Body of pancreas (tissue), 4 donors: Measurements from ENCODE around the gene ARHGAP18.

Experiments
- POLR2A ChIP-seq, 3 donors: fragments of 450-650 bp; IDR thresholded peaks; one replicate each; pipeline ENCODE4 v1.6.1; 2016; ENCODE audit warnings: antibody characterized with exemption in 3 of 3, mild to moderate bottlenecking in 2 of 3
- TF ChIP-seq, protein P1 (sequence below), 7 experiments: fragments of 450-650 bp in 4 of 7; fragments of 200-600 bp in 3 of 7; sonication (generic) in 3 of 7; IDR thresholded peaks; one replicate each; pipeline ENCODE4 v1.5.1; 2016 to 2019; ENCODE audit warnings: antibody characterized with exemption in 7 of 7

DNA sequence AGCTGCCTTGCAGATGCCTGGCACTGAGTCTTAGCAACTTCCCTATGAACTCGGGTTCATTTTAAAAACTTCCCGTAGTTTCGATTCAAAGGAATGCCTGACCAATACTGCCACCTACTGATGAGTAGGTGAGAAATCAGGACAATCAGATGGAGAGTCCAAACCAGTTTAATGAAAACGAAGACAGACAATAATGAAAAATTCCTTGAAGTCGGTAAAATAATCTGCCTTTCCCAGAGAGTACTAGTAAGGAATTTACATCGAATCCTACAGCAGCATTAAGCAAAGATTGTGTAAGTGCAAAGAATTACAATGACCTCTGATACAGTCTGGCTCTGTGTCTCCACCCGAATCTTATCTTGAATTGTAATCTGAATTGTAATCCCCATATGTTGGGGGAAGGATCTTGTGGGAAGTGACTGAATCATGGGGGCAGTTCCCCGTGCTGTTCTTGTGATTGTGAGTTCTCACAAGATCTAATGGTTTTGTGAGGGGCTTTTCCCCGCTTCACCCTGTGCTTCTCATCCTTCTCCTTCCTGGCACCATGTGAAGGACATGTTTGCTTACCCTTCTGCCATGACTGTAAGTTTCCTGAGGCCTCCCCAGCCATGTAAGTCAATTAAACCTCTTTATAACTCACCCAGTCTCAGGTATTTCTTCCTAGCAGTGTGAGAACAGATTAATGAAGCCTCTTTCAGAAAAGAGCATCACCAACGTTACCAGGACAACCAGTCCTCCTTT, 134.4 kb downstream of the ARHGAP18 start:
- TF ChIP-seq, protein P1, sequence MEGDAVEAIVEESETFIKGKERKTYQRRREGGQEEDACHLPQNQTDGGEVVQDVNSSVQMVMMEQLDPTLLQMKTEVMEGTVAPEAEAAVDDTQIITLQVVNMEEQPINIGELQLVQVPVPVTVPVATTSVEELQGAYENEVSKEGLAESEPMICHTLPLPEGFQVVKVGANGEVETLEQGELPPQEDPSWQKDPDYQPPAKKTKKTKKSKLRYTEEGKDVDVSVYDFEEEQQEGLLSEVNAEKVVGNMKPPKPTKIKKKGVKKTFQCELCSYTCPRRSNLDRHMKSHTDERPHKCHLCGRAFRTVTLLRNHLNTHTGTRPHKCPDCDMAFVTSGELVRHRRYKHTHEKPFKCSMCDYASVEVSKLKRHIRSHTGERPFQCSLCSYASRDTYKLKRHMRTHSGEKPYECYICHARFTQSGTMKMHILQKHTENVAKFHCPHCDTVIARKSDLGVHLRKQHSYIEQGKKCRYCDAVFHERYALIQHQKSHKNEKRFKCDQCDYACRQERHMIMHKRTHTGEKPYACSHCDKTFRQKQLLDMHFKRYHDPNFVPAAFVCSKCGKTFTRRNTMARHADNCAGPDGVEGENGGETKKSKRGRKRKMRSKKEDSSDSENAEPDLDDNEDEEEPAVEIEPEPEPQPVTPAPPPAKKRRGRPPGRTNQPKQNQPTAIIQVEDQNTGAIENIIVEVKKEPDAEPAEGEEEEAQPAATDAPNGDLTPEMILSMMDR (IDR thresholded peaks at IDR 0.05): peak in 6 of 7 experiments; percentile 45 to 65 (median 58)
- TF ChIP-seq POLR2A (IDR thresholded peaks at IDR 0.05): no peak
